Central memory CD4-positive, alpha-beta T cell (primary cell): ENCODE results near the gene ARFGAP1.

Source experiments
- DNase-seq: peaks from one replicate; pipeline ENCODE4 v3.0.0; 2022

Gene ARFGAP1

DNA sequence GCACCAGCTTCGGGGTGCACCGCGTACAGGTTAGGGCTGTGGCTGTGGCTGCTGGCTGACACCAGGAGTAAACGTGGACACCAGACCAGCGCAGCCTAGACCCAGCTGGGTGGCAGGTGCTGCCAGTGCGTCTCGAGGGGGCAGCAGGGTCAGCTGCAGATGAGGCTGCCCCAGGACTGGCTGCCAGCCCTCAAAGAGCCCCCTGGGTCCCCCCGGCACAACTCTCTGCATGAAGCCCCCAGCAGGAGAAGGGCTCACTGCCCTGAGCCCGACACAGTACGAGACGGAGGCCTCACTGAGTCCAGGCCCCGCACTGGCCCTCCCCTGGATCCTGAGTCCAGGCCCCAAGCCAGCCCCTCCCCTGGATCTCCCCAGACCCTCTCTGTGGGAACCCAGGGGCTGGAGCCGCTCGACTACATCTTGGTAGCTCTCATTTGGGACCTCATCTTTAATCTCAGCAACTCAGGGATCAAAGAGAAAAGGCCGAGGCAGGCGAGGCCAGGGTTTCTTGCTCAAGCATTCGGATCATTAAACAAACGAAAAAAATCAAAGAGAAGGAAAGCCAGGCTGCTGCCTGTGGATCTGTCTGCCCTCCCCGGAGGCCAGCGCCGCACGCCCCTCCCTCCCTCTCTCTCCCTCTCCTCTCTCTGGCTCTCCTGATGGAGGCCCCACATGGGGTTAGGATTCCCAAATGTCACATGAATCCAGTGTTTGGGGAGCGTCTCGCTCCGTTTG, 11.4 kb upstream of the ARFGAP1 start:
- no peak for DNase-seq

GRCh38 chr20:63261795-63262528, 10.7 kb upstream of the ARFGAP1 start:
- no peak for DNase-seq

DNA sequence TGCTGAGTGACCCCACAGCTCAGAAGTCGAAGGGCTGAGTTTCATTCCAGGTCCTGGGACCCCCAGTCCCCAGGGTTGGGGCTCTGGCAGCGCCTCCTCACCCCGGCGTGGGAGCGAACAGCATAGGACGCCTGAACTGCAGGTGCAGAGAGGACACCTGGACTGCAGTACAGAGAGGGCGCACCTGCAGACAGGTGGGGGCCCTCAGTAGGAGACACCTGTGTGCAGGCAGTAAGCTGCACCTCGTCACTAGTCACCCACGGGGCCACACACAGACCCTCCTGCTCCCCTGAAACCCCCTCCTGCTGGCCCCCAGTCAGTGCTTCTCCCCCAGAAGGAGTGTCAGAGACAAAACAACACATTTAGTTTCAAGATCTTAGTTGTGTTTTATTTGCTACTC, 9.8 kb upstream of the ARFGAP1 start:
- no peak for DNase-seq

GRCh38 chr20:63264000-63264399, 8.6 kb upstream of the ARFGAP1 start:
- DNase-seq: no peak

- no peak for DNase-seq
These were observed 8.1 kb upstream of the ARFGAP1 start for GRCh38 chr20:63264519-63264918.

DNA sequence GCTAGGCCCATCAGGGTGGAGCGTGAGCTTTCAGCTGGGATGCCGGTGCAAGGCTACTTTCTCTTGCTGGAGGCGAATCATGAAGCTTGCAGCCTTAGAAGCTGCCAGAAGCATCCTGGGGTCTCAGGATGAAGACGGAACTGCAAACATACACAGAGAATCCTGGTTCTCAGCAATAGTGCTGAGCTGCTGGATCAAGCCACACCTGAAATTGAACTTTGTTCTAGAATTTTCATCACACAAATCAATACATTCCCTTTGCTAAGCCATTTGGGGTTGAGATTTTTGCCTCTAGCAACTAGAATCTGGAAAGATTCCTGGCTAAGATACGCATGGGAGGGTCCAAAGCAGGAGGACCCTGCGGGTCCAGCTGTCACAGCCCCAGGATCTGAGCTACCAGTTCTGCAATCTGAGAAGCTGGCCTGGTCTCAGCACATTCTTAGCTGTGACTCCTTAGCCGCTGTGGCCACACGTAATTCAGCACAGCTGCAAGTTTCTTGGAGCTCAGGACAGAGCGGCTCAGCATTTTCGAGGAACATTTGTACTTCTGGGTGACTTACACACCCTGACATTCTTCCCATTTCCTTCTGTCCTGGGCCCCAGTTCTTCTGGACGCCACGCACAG, 6.6 kb upstream of the ARFGAP1 start:
- no peak for DNase-seq

DNA sequence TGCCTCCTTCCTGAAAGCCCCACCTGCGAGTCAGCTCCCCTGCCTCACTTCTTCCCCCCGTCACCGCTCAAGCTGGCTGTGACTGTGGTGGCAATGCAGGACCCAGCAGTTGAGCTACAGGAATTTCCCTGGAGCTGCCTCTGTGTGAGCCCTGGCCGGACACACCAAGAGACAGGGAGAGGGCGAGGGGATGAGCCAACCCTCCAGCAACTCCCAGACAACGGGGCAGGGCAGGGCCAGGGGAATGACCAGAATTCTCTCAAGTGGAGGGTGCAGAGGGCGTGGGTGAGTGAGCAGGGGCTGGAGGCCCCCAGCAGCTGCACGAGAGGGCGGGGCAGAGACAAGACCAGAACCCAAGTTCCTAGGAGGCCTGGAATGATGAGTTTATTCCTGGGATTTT, 4.9 kb upstream of the ARFGAP1 start:
- no peak for DNase-seq

- DNase-seq: no peak
These were observed 4.4 kb upstream of the ARFGAP1 start for GRCh38 chr20:63268256-63268655.

- DNase-seq: no peak
These were observed 3.8 kb upstream of the ARFGAP1 start for GRCh38 chr20:63268671-63269439.

GRCh38 chr20:63269724-63270123, 2.9 kb upstream of the ARFGAP1 start:
- DNase-seq: no peak

- DNase-seq: no peak
These were observed 1.8 kb upstream of the ARFGAP1 start for GRCh38 chr20:63270606-63271325.

- DNase-seq: no peak
These were observed 506 bp downstream of the ARFGAP1 start for GRCh38 chr20:63273059-63273579.

DNA sequence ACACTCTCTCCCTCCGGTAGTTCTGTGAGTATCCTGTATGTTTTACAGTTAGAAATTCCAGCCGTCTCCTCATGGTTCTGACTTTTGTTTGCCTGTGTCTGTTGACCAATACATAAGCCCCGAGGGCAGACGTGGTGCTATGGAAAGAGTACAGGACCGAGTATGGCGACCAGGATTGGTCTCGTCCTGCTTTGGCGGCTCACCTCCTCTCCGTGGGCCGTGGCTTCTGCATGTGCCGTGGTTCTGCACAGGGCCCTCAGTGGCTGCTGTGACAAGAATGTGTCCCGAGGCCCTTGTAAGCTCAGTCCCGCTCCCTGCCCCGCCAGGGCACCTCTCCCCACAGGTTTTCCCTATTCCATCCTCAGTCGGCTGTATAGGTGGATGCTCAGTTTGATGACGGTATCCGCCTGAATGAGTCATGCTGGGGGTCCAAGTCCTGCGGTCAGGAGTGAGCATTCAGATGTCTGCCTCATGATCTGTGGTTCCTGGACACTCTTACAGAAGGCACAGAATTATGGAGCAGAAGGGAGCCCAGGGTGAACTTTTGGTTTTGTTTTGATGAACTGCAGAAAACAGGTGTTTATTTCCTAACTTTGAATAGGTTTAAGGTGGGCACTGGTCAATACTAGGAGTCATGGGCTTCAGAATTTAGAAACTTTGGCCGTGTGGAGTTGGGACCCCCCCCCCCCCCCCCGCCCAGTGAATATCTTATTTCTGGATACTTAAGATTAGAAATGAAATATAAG, 1.2 kb downstream of the ARFGAP1 start:
- no peak for DNase-seq

- no peak for DNase-seq
These were observed 2.0 kb downstream of the ARFGAP1 start for GRCh38 chr20:63274381-63275228.

DNA sequence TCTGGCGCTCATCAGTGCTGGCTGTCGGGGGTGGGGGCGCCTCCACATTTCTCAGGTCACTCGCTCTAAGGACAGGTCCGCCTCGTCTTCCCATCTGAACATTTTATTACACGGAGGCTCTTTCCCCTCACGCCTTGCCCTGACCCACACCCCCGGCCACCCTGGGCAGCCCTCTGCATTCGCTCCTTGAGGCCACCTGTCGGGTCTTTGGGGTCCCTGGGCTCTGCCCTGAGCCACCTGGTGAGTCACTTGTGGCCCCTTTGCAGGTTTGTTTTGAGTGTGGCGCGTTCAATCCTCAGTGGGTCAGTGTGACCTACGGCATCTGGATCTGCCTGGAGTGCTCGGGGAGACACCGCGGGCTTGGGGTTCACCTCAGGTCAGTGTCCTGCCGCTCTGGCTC, 3.2 kb downstream of the ARFGAP1 start:
- no peak for DNase-seq

GRCh38 chr20:63276956-63277355, 4.3 kb downstream of the ARFGAP1 start:
- DNase-seq: no peak

DNA sequence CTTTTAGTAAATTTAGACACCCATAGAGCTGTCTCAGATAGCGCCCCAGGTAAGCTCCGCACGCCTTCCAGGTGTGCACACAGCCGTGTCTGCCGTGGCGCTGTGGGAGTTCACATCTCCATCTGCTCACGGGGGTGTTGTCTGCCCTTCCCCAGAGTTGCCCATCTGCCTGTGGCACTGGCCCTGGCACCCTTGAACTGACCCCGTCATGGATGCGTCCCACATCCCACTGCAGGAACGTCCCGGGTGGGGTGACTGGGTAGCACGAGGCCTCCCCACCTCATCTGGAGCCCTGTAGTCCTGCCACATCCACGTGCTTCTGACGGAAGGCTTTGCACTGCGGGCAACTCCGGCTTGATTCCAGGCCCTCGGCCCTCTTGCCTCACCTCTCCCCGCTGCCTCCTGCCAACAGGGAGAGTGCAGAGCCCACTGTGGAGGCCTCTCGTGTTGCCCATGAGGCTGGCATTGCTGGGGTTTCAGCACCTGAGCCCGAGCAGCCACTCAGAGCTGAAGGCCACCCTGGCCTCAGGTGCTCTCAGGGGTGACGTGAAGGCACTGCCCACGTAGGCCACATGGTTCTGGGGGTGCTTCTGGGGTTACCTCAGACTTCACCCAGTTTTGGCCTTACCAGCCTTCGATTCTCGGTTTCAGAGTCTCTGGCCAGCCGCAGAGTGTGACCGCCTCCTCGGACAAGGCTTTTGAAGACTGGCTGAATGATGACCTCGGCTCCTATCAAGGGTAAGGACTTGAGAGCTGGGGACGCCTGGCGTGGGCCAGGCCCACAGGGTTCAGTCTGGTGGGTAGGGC, 5.1 kb downstream of the ARFGAP1 start:
- DNase-seq: no peak

DNA sequence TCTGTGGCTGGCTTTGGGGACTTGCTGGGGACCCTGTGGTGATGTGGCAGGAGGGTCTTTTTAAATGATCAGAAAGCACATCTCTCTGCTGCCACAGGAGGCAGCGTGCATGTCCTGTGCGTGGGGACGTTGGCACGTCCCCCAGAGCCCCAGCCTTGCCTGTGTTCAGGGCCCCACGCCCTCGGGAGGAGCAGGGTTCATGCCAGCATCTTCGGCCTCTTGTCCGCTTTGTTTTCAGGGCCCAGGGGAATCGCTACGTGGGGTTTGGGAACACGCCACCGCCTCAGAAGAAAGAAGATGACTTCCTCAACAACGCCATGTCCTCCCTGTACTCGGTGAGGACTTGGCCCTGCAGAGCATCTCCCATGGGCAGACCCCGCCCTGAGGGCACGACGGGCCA, 6.0 kb downstream of the ARFGAP1 start:
- no peak for DNase-seq

DNA sequence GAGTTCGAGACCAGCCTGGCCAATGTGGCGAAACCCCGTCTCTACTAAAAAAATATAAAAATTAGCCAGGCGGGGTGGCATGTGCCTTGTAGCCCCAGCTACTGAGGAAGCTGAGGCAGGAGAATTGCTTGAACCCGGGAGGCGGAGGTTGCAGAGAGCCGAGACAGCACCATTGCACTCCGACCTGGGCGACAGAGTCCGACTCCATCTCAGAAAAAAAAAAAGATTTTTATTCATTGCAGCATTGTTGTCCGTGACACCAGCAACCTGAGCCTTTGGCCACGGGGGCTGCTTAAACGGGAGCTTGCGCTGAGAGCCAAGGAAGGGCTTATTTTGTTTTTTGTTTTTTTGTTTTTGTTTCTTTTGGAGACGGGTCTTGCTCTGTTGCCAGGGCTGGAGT, 7.3 kb downstream of the ARFGAP1 start:
- no peak for DNase-seq

DNA sequence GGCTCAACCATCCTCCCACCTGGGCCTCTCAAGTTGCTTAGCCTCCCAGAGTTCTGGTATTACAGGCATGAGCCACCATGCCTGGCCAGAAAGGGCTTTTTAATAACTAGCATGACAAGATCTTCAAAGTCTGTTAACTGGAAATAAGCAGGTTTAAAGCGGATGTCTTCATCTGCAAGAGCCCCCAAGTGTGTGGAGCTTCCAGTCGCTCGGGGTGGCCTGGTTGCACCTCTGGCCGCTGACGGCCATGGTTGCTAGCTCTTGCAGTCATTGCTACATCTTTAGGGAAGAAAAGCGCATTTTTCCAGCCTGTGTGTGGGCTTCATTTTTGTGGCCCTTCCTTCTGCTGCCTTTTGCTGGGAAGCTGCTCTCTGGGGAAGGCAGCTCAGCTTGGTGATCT, 7.8 kb downstream of the ARFGAP1 start:
- DNase-seq: no peak
